ENCODE results near the gene CCDC88A. TPM values are rescaled to one million over a fixed set of nuclear protein-coding genes. Genes with fewer than 3 reads are reported as not detected.

CCDC88A gene
- total RNA-seq, 1 experiment from 2014 or later, result 27.2 TPM

- intact Hi-C loops (cut with micrococcal nuclease), result no loop called here
- ChIA-PET POLR2A (no interaction called here), CTCF (no interaction called here), RAD21 (ENCODE audit: low non-redundant PET in 1 of 2, low total read pairs in 2 of 2, uncharacterized antibody in 2 of 2, unreplicated experiment in 2 of 2) (no interaction called here)
- H2AFZ ChIP-seq (ENCODE audit: low read depth, low read length, poor library complexity, severe bottlenecking), result no peak overlapping the region
- no peak overlapping the region for H3K4me3 ChIP-seq (replicated peaks in 1 of 2; ENCODE audit: low read depth in 1 of 2, low read length in 2 of 2)
- H4K20me1 ChIP-seq (ENCODE audit: insufficient read depth), result no peaks in the 10 kb centered on the region
- no peak for TF ChIP-seq EZH2phosphoT487 (IDR thresholded peaks at IDR 0.05; ENCODE audit: borderline replicate concordance)
- TF ChIP-seq CEBPB (IDR thresholded peaks at IDR 0.05; ENCODE audit: low read depth), result no peak
- TF ChIP-seq POLR2AphosphoS5 (IDR thresholded peaks at IDR 0.05; ENCODE audit: low read depth, low read length), result no peak
- no peak for TF ChIP-seq CBX3 (IDR thresholded peaks at IDR 0.05; ENCODE audit: low read depth)
- TF ChIP-seq YY1 (IDR thresholded peaks at IDR 0.05; ENCODE audit: extremely low read depth, insufficient replicate concordance, low read depth, low read length), result no peak
- TF ChIP-seq JUND (IDR thresholded peaks at IDR 0.05), result no peak
- no peaks in the 10 kb centered on the region for H3K36me3 ChIP-seq (ENCODE audit: control insufficient read depth in 1 of 2, insufficient read depth in 2 of 2, low read length in 2 of 2)
- BruUV-seq (replicated peaks), result no TSS peak
- ATAC-seq (no peak), DNase-seq (ENCODE audit: low read depth, low spot score) (no peak)
- no peaks in the 10 kb centered on the region for H3K4me1 ChIP-seq (ENCODE audit: control insufficient read depth in 1 of 2, insufficient read depth in 2 of 2, low read length in 2 of 2)
- H3K9me2 ChIP-seq (ENCODE audit: insufficient read depth), result no peaks in the 10 kb centered on the region
- H3K4me2 ChIP-seq (ENCODE audit: low read length), result no peak overlapping the region
- H3K79me2 ChIP-seq (ENCODE audit: insufficient read depth, low read length), result no peaks in the 10 kb centered on the region
- no peaks in the 10 kb centered on the region for H3K27me3 ChIP-seq (ENCODE audit: insufficient read depth, low read length)
- H3K9ac ChIP-seq (ENCODE audit: low read length), result no peak overlapping the region
- H3K9me3 ChIP-seq (ENCODE audit: control insufficient read depth in 1 of 2, insufficient read depth in 1 of 2, low read depth in 1 of 2, low read length in 2 of 2), result no peaks in the 10 kb centered on the region
- H3K27ac ChIP-seq (ENCODE audit: low read depth, low read length), result no peak overlapping the region
Measured at GRCh38 chr2:55441280-55441892, 21.7 kb upstream of the CCDC88A start.

DNA sequence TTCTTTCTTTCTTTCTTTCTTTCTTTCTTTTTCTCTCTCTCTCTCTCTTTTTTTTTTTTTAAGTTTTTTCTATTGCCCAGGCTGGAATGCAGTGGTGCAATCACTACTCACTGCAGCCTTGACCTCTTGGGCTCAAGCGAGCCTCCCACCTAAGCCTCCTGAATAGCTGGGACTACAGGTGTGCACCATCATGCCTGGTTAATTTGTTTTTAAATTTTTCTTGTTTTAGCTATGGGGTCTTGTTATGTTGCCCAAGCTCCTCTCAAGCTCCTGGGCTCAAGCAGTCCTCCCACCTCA lies 19.4 kb upstream of the CCDC88A start:
- POLR2A ChIA-PET, result no interaction called here
- H3K9me2 ChIP-seq (ENCODE audit: insufficient read depth), result no peaks in the 10 kb centered on the region
- no TSS peak for BruUV-seq (replicated peaks)
- no peaks in the 10 kb centered on the region for H3K36me3 ChIP-seq (ENCODE audit: control insufficient read depth in 1 of 2, insufficient read depth in 2 of 2, low read length in 2 of 2)
- H3K27ac ChIP-seq (ENCODE audit: low read depth, low read length), result no peak overlapping the region
- H3K79me2 ChIP-seq (ENCODE audit: insufficient read depth, low read length), result no peaks in the 10 kb centered on the region
- no peak overlapping the region for H3K4me2 ChIP-seq (ENCODE audit: low read length)
- no peak overlapping the region for H2AFZ ChIP-seq (ENCODE audit: low read depth, low read length, poor library complexity, severe bottlenecking)
- no peaks in the 10 kb centered on the region for H3K4me1 ChIP-seq (ENCODE audit: control insufficient read depth in 1 of 2, insufficient read depth in 2 of 2, low read length in 2 of 2)
- intact Hi-C loops (cut with micrococcal nuclease), result no loop called here
- RAD21 ChIA-PET (ENCODE audit: low non-redundant PET in 1 of 2, low total read pairs in 2 of 2, uncharacterized antibody in 2 of 2, unreplicated experiment in 2 of 2), result no interaction called here
- TF ChIP-seq ZNF274 (IDR thresholded peaks at IDR 0.05; ENCODE audit: low read depth, low read length) (no peak), REST (IDR thresholded peaks at IDR 0.05; ENCODE audit: low read depth) (no peak), EGR1 (IDR thresholded peaks at IDR 0.05; ENCODE audit: low read depth) (no peak), CBX3 (IDR thresholded peaks at IDR 0.05; ENCODE audit: low read depth) (no peak), JUND (IDR thresholded peaks at IDR 0.05) (no peak), TCF7L2 (IDR thresholded peaks at IDR 0.05; ENCODE audit: borderline replicate concordance, extremely low read depth, insufficient read depth, insufficient read length) (no peak), POLR2A (IDR thresholded peaks at IDR 0.05; ENCODE audit: borderline replicate concordance, extremely low read depth, insufficient read depth, insufficient read length) (no peak), ATF3 (IDR thresholded peaks at IDR 0.05) (no peak), YY1 (IDR thresholded peaks at IDR 0.05; ENCODE audit: extremely low read depth, insufficient replicate concordance, low read depth, low read length) (no peak), SIN3A (IDR thresholded peaks at IDR 0.05; ENCODE audit: low read depth) (no peak)
- TF ChIP-seq, protein P1, sequence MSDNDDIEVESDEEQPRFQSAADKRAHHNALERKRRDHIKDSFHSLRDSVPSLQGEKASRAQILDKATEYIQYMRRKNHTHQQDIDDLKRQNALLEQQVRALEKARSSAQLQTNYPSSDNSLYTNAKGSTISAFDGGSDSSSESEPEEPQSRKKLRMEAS (IDR thresholded peaks at IDR 0.05), result no peak
- H3K4me3 ChIP-seq (replicated peaks in 1 of 2; ENCODE audit: low read depth in 1 of 2, low read length in 2 of 2), result no peak overlapping the region
- no peaks in the 10 kb centered on the region for H3K9me3 ChIP-seq (ENCODE audit: control insufficient read depth in 1 of 2, insufficient read depth in 1 of 2, low read depth in 1 of 2, low read length in 2 of 2)
- CTCF ChIA-PET, result no interaction called here
- ATAC-seq (no peak), DNase-seq (ENCODE audit: low read depth, low spot score) (no peak)
- H3K9ac ChIP-seq (ENCODE audit: low read length), result no peak overlapping the region
- no peaks in the 10 kb centered on the region for H4K20me1 ChIP-seq (ENCODE audit: insufficient read depth)
- H3K27me3 ChIP-seq (ENCODE audit: insufficient read depth, low read length), result no peaks in the 10 kb centered on the region

Data from HCT116 (cell line).